ENCODE data around the gene KIF27.
"Not testable (repeated sequence)": the region's sequence is repeated elsewhere in the genome, so short reads cannot be mapped to it uniquely, and the experiment has no call there.

Gene KIF27

DNA sequence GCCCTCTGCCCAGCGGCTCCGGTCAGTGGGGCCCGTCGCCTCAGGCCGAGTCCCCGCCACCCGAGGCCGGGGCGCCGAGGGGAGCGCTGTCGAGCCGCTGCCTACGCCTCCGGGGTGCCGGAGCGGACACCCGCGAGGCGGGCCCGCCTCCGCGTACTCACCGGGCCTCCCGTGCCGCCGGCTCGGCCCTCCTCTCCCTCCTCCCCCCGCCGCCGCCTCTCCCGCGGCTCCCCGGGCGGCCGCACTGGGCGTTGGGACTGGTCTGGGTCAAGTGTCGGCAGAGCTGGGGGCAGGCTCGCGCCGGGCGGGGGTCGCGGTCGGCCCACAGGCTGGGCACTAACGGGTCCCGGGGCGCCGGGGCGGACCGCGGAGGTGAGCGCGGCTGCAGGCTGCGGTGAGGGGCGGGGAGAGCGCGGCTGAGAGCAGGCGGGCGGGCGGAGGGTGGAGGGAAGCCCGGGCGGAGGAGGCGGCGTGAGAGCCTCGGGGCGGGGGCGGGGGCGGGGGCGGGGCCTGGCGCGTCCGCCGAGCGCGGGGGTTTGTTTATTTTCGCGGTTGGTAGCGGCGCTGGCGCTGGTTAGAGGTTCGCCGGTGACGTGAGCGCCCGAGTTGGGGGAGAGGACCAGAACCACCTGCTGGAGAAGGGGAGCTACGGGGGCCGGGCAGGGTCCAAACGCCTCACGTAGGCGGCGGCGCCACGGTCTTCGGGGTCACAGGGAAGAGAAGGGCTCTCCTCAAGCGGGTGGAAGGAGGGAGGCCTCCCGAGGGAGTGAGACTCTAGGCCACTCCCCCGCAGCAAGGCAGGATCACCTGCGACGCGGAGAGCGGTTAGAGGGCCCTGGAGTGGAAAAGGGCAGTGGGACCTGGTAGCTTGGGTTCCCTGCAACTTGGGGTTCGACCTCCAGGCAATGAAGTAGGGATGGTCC is 103.6 kb downstream of the KIF27 start, which contains the start of gene GKAP1:
Gene GKAP1, minus strand, starts transcription at position 414 of the 923 bp plus-strand sequence. CDS start 11,252 bp downstream, outside the sequence.
- not testable (repeated sequence) for FAIRE-seq
- peak; percentile 79 for DNase-seq (ENCODE audit: low spot score)

GRCh38 chr9:83817011-83817355 is 104.2 kb downstream of the KIF27 start:
- FAIRE-seq; DNase-seq (ENCODE audit: low spot score): not testable (repeated sequence)

DNA sequence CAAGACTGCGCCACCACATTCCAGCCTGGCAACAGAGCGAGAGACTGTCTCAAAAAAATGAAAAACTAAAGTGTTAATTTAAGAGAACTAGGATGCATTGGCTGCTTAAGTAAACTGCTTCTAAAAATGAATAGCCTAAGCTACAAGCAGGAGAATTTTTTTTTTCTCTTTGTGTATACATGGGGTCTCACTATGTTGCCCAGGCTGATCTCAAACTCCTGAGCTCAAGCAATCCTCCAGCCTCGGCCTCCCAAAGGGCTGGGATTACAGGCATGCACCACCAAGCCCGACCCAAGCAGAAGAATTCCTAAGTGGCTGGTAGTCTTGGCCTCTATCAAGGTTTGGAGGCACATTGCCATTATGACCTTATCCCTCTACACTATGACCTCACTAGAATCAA is 106.1 kb downstream of the KIF27 start:
- FAIRE-seq; DNase-seq (ENCODE audit: low spot score): not testable (repeated sequence)

- not testable (repeated sequence) for FAIRE-seq; DNase-seq (ENCODE audit: low spot score)
These were observed 112.0 kb downstream of the KIF27 start for GRCh38 chr9:83809213-83809612.

GRCh38 chr9:83804454-83804853 is 116.8 kb downstream of the KIF27 start:
- DNase-seq (ENCODE audit: low spot score); FAIRE-seq: not testable (repeated sequence)

DNA sequence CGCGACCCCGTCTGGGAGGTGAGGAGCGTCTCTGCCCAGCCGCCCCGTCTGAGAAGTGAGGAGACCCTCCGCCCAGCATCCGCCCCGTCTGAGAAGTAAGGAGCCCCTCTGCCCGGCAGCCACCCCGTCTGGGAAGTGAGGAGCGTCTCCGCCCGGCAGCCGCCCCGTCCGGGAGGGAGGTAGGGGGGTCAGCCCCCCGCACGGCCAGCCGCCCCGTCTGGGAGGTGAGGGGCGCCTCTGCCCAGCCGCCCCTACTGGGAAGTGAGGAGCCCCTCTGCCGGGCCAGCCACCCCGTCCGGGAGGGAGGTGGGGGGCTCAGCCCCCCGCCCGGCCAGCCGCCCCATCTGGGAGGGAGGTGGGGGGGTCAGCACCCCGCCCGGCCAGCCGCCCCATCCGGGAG is 117.3 kb downstream of the KIF27 start:
- FAIRE-seq; DNase-seq (ENCODE audit: low spot score): not testable (repeated sequence)

- DNase-seq (ENCODE audit: low spot score) (no peak), FAIRE-seq (no peak)
These were observed 120.8 kb downstream of the KIF27 start for GRCh38 chr9:83800236-83801033.

- no peak for DNase-seq (ENCODE audit: low spot score)
- FAIRE-seq: no peak
These were observed 127.2 kb downstream of the KIF27 start for GRCh38 chr9:83794051-83794450.

- DNase-seq (ENCODE audit: low spot score): no peak
- no peak for FAIRE-seq
These were observed 128.5 kb downstream of the KIF27 start for GRCh38 chr9:83792746-83793145.
